Measurements from ENCODE around the gene SLC25A41. TPM values are rescaled to one million over a fixed set of nuclear protein-coding genes. Genes with fewer than 3 reads are reported as not detected.
A peak's percentile ranks its signal among the peaks of the same experiment; 100 is the strongest.

The SLC25A41 gene
- total and polyA plus RNA-seq, 9 of the 15 experiments (the other 6 are each of a cell fraction or from before 2014, with no cell fraction given) = 0.08 to 4.2 (median 1.6) TPM

GRCh38 chr19:6460099-6460884 is 26.7 kb upstream of the SLC25A41 start (continued):
- TF ChIP-seq ZBTB40 (IDR thresholded peaks at IDR 0.05) (peak; percentile 59), ZBTB40 (CRISPR knock-in tag; IDR thresholded peaks at IDR 0.05) (no peak), HDAC2 (IDR thresholded peaks at IDR 0.05) (peak; percentile 29), NFIC (IDR thresholded peaks at IDR 0.05) (0 out of 2 replicates have a peak, but pooled peaks have one; percentile 13), FOXP4 (CRISPR knock-in tag; IDR thresholded peaks at IDR 0.05; ENCODE audit: borderline replicate concordance) (no peak), RAD21 (CRISPR knock-in tag; conservative IDR thresholded peaks at IDR 0.05 in 1 of 2, IDR thresholded peaks at IDR 0.05 in 1 of 2) (peak; percentile 14 to 24; a peak in 1 of 4 replicates), ATF3 (IDR thresholded peaks at IDR 0.05) (no peak), ATF3 (CRISPR knock-in tag; conservative IDR thresholded peaks at IDR 0.05) (no peak), ZNF197 (CRISPR knock-in tag; IDR thresholded peaks at IDR 0.05; ENCODE audit: low read depth) (no peak), TAF7 (tag; IDR thresholded peaks at IDR 0.05) (no peak), HEY1 (CRISPR knock-in tag; IDR thresholded peaks at IDR 0.05; ENCODE audit: borderline replicate concordance) (no peak)
- TF ChIP-seq, protein P1, sequence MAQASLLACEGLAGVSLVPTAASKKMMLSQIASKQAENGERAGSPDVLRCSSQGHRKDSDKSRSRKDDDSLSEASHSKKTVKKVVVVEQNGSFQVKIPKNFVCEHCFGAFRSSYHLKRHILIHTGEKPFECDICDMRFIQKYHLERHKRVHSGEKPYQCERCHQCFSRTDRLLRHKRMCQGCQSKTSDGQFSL (CRISPR knock-in tag; IDR thresholded peaks at IDR 0.05) = peak; percentile 99
- TF ChIP-seq, protein P1 (tag; IDR thresholded peaks at IDR 0.05) = peak in 1 of 2 experiments; percentile 97; a peak in 2 of 4 replicates
